Gastroesophageal sphincter (tissue), 3 donors: Measurements from ENCODE around the gene ANGEL1.

ENCODE experiments used
- CTCF ChIP-seq, 4 experiments: fragments of 200-600 bp in 2 of 4; fragments of 450-650 bp in 2 of 4; sonication (generic) in 1 of 4; IDR thresholded peaks; one replicate each; pipeline ENCODE4 v1.5.1; 2017 to 2019; ENCODE audit warnings: antibody characterized with exemption in 4 of 4, mild to moderate bottlenecking in 2 of 4, moderate library complexity in 2 of 4
- POLR2AphosphoS5 ChIP-seq: sonication (generic); formaldehyde crosslinking; IDR thresholded peaks from one replicate; pipeline ENCODE4 v1.6.1; 2017; ENCODE audit warnings: antibody characterized with exemption

DNA sequence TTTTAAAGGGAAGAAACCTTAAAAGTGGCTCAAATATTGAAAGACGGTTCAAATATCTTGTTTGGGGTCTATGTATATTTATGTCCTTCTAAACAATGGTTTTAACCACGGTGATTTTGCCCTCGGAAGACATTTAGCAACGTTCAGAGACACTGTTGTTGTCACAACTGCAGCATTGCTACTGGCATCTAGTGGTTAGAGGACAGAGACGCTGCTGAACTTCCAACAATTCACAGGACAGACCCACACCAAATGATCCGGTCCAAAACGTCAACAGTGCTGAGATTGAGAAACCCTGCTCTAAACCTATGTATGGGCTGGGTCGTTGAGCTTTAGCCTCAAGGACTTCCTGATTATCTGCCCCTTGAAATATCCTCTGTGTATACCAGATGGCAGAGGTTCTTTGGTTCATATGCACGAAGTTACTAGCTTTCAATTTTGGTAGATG is 1.7 kb downstream of the ANGEL1 start:
- TF ChIP-seq CTCF (IDR thresholded peaks at IDR 0.05) (peak in 3 of 4 experiments; percentile 12 to 46 (median 12)), POLR2AphosphoS5 (no peak)
